Neural progenitor cell (in vitro differentiated cells): ENCODE results near the gene EFCAB6. TPM values are rescaled to one million over a fixed set of nuclear protein-coding genes. Genes with fewer than 3 reads are reported as not detected.

ENCODE experiments used
- DNase-seq: peaks from one replicate; pipeline ENCODE4 v3.0.0-alpha.2; 2016; ENCODE audit warnings: low spot score
- H2AFZ ChIP-seq: fragments of 200-600 bp; sonication (generic); replicated peaks from 2 replicates; pipeline ENCODE4 v1.6.1; 2016; ENCODE audit warnings: antibody characterized with exemption
- H3F3A ChIP-seq: fragments of 200-600 bp; sonication (generic); 2 replicates; pipeline ENCODE4 v1.6.1; 2016; ENCODE audit warnings: antibody characterized with exemption, low read depth
- H3K27ac ChIP-seq: fragments of 200-600 bp; sonication (generic); 2 replicates; pipeline ENCODE4 v1.5.1; 2016; ENCODE audit warnings: mild to moderate bottlenecking
- H3K27me3 ChIP-seq: fragments of 200-600 bp; sonication (generic); 2 replicates; pipeline ENCODE4 v1.6.1; 2016; ENCODE audit warnings: mild to moderate bottlenecking, moderate library complexity
- H3K36me3 ChIP-seq: fragments of 200-600 bp; sonication (generic); 2 replicates; pipeline ENCODE4 v1.5.1; 2016
- H3K4me1 ChIP-seq: fragments of 200-600 bp; sonication (generic); 2 replicates; pipeline ENCODE4 v1.6.1; 2016; ENCODE audit warnings: mixed run types
- H3K4me2 ChIP-seq: fragments of 200-600 bp; sonication (generic); 2 replicates; pipeline ENCODE4 v1.6.1; 2016
- H3K4me3 ChIP-seq: fragments of 200-600 bp; sonication (generic); 2 replicates; pipeline ENCODE4 v1.5.1; 2016
- H3K79me2 ChIP-seq: fragments of 200-600 bp; sonication (generic); 2 replicates; pipeline ENCODE4 v1.6.1; 2016; ENCODE audit warnings: low read depth
- H3K9ac ChIP-seq: fragments of 200-600 bp; sonication (generic); 2 replicates; pipeline ENCODE4 v1.6.1; 2016
- H3K9me3 ChIP-seq: fragments of 200-600 bp; sonication (generic); 2 replicates; pipeline ENCODE4 v1.5.1; 2016; ENCODE audit warnings: low read depth
- H4K20me1 ChIP-seq: fragments of 200-600 bp; sonication (generic); 2 replicates; pipeline ENCODE4 v1.6.1; 2016; ENCODE audit warnings: low read depth
- H3K27ac Mint-ChIP-seq: 3 replicates; pipeline ENCODE4 v1.8.0; 2021; ENCODE audit warnings: mixed read lengths
- H3K27me3 Mint-ChIP-seq: 2 replicates; pipeline ENCODE4 v1.8.0; 2022; ENCODE audit warnings: low read depth, mild to moderate bottlenecking, inconsistent platforms, moderate library complexity, mixed read lengths; ENCODE audit not compliant: insufficient read depth
- H3K36me3 Mint-ChIP-seq: 3 replicates; pipeline ENCODE4 v1.8.0; 2021; ENCODE audit warnings: mixed read lengths
- H3K4me1 Mint-ChIP-seq: 3 replicates; pipeline ENCODE4 v1.8.0; 2021; ENCODE audit warnings: mixed read lengths
- H3K4me3 Mint-ChIP-seq: 3 replicates; pipeline ENCODE4 v1.8.0; 2021; ENCODE audit warnings: mild to moderate bottlenecking, moderate library complexity, mixed read lengths
- H3K9me3 Mint-ChIP-seq: 3 replicates; pipeline ENCODE4 v1.8.0; 2020; ENCODE audit warnings: mixed read lengths
- CTCF ChIP-seq: fragments of 200-600 bp; sonication (generic); IDR thresholded peaks from 2 replicates; pipeline ENCODE4 v1.5.1; 2017; ENCODE audit warnings: antibody characterized with exemption, mild to moderate bottlenecking
- EZH2 ChIP-seq: fragments of 200-600 bp; sonication (generic); IDR thresholded peaks from 2 replicates; pipeline ENCODE4 v1.6.1; 2017; ENCODE audit warnings: antibody characterized with exemption, mild to moderate bottlenecking, moderate library complexity
- EZH2phosphoT487 ChIP-seq: fragments of 200-600 bp; sonication (generic); IDR thresholded peaks from 2 replicates; pipeline ENCODE4 v1.6.1; 2017; ENCODE audit warnings: antibody characterized with exemption
- total RNA-seq: library from RNA; depleted of rRNA; stranded (reverse); fragments of >200 nt; gene quantifications from 2 replicates; pipeline ENCODE4 v1.2.3, GENCODE V29; 2015; ENCODE audit warnings: low replicate concordance

EFCAB6 gene
- total RNA-seq, 1 donor from 2014 or later, result 4.9 TPM

GRCh38 chr22:43743131-43743530 is 69.0 kb downstream of the EFCAB6 start:
- DNase-seq, result peak; percentile 66
- H3K36me3 ChIP-seq, result no peaks in the 10 kb centered on the region
- no peaks in the 10 kb centered on the region for H3K79me2 ChIP-seq
- Mint-ChIP-seq H3K4me3 (no peak overlapping the region), H3K4me1 (peaks cover 2% of the 10 kb centered on the region), H3K9me3 (no peaks in the 10 kb centered on the region), H3K27ac (no peak overlapping the region), H3K36me3 (no peaks in the 10 kb centered on the region), H3K27me3 (no peaks in the 10 kb centered on the region)
- H3K9ac ChIP-seq, result no peak overlapping the region
- no peaks in the 10 kb centered on the region for H3K4me1 ChIP-seq
- peak; percentile 74 for TF ChIP-seq CTCF
- no peak for TF ChIP-seq EZH2
- TF ChIP-seq EZH2phosphoT487, result no peak
- no peaks in the 10 kb centered on the region for H3K27me3 ChIP-seq
- no peak overlapping the region for H2AFZ ChIP-seq
- H3K9me3 ChIP-seq, result no peaks in the 10 kb centered on the region
- peaks cover 2% of the 10 kb centered on the region for H3F3A ChIP-seq
- no peak overlapping the region for H3K4me2 ChIP-seq
- no peak overlapping the region for H3K27ac ChIP-seq
- no peak overlapping the region for H3K4me3 ChIP-seq
- H4K20me1 ChIP-seq, result no peaks in the 10 kb centered on the region

- no peak overlapping the region for H3K4me3 Mint-ChIP-seq
- peaks cover 2% of the 10 kb centered on the region for H3K4me1 Mint-ChIP-seq
- H3K9me3 Mint-ChIP-seq, result no peaks in the 10 kb centered on the region
- Histone ChIP-seq H3K4me2 (no peak overlapping the region), H4K20me1 (no peaks in the 10 kb centered on the region), H3F3A (peaks cover 10% of the 10 kb centered on the region), H3K4me3 (no peak overlapping the region), H3K9ac (no peak overlapping the region), H3K79me2 (no peaks in the 10 kb centered on the region), H3K27ac (no peak overlapping the region), H3K27me3 (no peaks in the 10 kb centered on the region), H3K9me3 (no peaks in the 10 kb centered on the region), H3K36me3 (no peaks in the 10 kb centered on the region), H3K4me1 (no peaks in the 10 kb centered on the region), H2AFZ (no peak overlapping the region)
- no peaks in the 10 kb centered on the region for H3K27me3 Mint-ChIP-seq
- TF ChIP-seq EZH2phosphoT487, result no peak
- TF ChIP-seq CTCF, result no peak
- no peak for TF ChIP-seq EZH2
- no peak for DNase-seq
- no peak overlapping the region for H3K27ac Mint-ChIP-seq
- no peaks in the 10 kb centered on the region for H3K36me3 Mint-ChIP-seq
Measured at GRCh38 chr22:43742154-43742950, 69.8 kb downstream of the EFCAB6 start.

- TF ChIP-seq EZH2phosphoT487 (no peak), CTCF (no peak), EZH2 (no peak)
- Mint-ChIP-seq H3K27ac (no peak overlapping the region), H3K9me3 (no peaks in the 10 kb centered on the region), H3K4me1 (peaks cover 2% of the 10 kb centered on the region), H3K27me3 (no peaks in the 10 kb centered on the region), H3K4me3 (no peak overlapping the region), H3K36me3 (no peaks in the 10 kb centered on the region)
- Histone ChIP-seq H3K79me2 (no peaks in the 10 kb centered on the region), H3K9me3 (no peaks in the 10 kb centered on the region), H3K27me3 (no peaks in the 10 kb centered on the region), H3K27ac (no peak overlapping the region), H3K4me3 (no peak overlapping the region), H2AFZ (no peak overlapping the region), H3K4me1 (no peaks in the 10 kb centered on the region), H3K36me3 (no peaks in the 10 kb centered on the region), H3K9ac (no peak overlapping the region), H3K4me2 (no peak overlapping the region), H3F3A (peaks cover 11% of the 10 kb centered on the region), H4K20me1 (no peaks in the 10 kb centered on the region)
- DNase-seq, result no peak
Measured at GRCh38 chr22:43740587-43741270, 71.4 kb downstream of the EFCAB6 start.
